ENCODE data around the gene MINDY4.
"Not testable (repeated sequence)": the region's sequence is repeated elsewhere in the genome, so short reads cannot be mapped to it uniquely, and the experiment has no call there.

MINDY4 gene

DNA sequence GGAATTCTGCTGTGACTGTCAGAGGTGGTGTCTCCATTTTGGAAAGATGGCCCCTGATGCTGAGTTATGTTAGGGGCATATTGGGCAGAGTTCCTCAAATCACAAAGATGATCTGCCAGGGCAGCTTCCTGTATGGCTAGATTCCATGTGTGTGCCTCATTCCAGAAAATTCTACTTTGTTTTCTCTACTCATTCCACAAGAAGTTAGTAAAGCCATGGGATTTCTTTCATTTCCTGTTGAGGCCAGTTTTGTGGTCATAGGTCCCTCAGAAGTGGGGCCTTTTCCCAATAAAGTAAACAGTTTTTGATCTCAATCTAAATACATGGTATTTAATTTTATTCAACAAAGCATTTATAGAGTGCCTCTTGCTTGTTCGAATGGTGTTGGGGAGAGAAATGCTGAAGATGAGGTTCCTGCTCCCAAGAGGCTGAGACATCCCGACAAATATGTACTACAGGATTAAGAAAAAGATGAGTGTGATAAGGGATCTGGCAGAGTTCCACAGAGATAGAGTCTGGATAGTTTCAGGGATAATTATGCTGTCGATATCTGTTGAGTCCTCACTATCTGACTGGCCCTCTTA is 33.0 kb downstream of the MINDY4 start:
- no peak for DNase-seq (ENCODE audit: low spot score)

DNA sequence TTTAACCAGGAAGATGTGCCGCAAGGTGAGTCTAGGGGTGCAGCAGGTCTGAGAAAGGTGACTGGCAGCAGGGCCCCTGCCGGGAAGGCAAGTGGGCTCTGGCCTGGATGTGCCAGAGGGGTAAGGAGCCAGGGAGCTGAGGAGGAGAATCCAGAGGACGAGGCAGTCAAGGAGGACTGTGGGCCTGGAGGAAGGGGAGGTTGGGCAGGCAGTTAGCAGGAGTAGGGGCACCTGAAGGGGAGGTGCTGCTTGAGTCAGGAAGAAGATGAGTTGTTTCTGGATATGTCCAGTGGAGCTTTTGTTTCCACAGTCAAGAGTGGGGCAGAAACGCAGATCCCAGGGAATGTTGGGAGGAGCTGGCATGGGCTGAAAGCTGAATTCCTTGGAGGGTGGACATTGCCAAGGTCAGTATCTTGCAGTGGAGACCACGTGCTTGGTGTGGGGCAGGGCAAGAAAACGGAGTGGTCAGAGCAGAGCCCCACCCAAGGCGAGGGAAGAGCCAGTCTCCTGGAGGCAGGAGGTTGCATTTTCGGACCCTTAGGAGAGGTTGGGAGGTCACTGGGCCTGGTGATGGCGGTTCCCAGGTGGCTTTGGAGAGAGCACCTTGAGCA is 34.0 kb downstream of the MINDY4 start:
- no peak for DNase-seq (ENCODE audit: low spot score)

DNA sequence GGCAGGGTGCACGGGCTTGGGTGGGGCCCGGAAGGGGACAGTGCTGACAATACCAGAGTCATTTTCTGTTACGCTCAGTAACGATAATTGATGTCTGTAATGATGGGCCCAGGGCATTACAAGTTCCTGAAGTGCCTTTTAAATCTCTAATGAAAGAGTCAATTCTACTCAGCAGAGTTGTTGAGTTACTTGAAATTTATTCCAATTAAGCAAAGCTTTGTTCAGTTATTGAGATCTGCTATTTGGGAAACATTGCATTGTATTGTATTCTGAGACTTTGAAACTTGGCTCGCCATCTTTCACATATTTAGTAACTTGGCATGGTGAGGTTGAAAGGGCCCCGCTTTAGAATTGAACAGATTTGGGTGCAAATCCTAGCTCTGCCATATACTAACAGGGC is 34.7 kb downstream of the MINDY4 start:
- no peak for DNase-seq (ENCODE audit: low spot score)

DNA sequence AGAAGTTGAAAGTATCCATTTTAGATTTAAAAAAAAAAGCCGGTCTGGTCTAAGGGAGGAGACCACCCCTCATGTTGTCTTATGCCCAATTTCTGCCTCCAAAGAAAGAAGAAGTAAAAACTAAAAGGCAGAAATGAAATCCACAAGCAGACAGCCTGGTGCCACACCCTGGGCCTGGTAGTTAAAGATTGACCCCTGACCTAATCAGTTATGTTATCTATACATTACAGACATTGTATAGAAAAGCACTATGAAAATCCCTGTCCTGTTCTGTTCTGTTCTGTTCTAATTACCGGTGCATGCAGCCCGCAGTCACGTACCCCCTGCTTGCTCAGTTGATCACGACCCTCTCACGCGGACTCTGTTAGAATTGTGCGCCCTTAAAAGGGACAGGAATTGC is 36.3 kb downstream of the MINDY4 start:
- DNase-seq (ENCODE audit: low spot score) = not testable (repeated sequence)

DNA sequence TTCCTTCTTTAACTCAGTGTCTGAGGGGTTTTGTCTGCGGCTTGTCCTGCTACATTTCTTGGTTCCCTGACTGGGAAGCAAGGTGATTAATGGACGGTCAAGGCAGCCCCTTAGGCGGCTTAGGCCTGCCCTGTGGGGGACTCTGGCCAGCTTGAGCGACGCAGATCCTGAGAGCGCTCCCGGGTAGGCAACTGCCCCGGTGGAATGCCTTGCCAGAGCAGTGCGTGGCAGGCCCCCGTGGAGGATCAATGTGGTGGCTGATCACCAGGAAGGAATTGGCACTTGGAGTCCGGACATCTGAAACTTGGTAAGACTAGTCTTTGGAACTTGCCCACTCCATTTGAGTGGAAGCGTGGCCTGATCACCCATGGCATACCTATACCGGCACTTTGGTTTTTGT is 36.7 kb downstream of the MINDY4 start:
- not testable (repeated sequence) for DNase-seq (ENCODE audit: low spot score)

DNA sequence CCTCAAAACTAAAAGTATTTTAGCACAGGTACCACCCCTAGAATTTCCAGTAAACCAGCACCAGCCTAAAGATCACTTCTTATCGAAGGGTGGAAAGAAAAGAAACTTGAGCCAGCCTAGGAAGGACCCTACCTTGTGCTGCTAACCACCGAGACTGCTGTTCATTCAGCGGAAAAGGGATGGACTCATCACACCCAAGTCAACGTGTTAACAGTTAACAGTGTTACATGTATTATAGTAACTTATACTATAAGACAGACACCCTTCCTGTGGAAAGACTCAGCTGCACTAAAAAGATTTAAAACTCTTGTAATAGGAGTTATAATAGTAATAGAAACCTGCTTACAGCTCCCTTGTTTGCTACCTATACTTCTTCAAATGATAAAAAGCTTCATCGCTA is 39.8 kb downstream of the MINDY4 start:
- no peak for DNase-seq (ENCODE audit: low spot score)

DNA sequence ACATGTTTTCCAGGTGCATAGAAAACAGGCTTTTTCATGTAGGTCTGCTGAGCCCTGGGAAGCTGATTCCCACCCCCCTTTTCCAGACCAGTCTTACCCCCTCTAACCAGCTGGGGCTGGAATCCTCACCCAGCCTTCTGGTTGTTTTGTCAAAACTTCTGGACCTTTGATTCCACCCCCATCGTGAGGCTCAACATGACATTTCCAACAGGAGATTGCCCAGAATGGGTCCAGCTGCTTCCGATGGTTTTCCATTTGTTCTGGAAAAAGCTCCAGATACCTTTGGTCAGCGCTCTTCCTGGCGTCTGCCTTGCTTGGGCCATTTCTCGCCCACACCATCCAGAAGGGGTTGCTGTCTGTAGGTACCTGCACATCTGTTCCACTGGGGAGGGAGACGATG is 41.5 kb downstream of the MINDY4 start:
- no peak for DNase-seq (ENCODE audit: low spot score)

DNA sequence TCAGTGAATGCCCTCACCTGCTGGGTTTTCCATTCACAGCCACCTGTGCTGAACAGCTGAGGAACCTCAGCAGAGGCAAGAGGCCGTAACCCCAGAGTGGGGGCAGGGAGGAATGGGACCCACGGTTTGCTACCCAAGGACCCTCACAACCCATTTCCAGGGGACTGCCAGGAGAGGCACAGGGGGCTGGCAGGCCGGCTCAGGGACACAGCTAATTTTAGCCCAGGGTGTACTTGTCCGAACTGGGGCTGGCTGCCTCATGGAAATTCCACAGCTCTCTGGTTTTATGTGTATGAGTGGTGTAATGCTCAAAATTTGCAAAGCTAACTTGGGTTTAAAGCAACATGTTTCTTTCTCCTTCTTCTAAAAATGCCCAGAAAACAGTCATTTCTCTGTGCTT is 42.2 kb downstream of the MINDY4 start:
- DNase-seq (ENCODE audit: low spot score) = no peak

DNA sequence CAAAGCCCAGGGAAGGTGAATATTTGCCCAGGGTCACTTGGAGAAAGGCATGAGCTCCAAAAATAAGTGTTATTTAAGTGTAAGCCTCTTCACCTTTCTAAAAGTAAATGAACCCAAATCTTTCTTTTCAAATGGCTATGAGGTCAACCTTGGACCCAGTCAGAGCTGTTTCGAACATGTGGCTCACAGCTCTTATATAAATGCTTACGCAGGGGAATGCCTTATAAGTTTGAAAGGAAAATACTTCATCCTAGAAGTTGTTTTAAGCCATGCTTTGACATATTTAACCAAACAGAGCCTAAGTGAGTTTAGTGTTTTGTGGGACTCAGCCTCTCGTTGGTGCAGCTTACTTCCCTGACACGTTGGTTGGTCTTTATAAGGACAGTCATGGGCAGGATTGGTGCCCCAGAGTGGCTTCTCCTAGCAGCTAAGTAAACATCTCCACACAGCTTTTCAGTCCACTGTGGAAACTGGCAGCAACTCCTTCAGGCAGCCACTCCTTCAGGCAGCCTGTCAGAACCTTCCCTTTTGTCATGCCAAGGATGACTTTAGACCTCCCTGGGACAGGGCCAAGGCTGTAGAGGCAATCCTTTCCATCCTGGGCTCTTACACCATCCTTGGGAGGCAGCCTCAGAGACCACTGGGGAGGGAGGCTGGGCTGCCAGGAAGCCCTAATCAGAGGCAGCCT is 43.6 kb downstream of the MINDY4 start:
- no peak for DNase-seq (ENCODE audit: low spot score)

DNA sequence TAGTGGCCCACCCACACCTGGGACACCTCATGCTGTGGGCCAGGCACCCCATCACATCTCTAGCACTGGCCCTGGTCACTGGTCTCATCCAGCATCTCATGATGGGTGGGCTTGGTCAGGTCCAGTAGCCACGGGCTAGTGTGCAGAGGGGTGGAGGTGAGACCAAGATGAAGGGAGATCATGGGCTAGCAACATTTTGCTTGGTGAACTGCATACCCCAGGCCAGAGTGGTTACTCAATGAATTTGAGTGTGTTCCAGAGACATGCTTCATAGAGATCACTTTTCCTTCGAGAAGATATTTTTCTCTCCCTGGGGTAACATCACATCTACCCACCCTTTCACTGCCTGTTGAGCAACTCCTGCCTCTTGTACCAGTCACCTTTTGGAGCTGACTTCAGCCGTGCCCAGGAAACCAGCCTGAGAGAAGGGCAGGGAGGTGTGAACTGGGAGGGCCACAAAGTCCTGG is 44.2 kb downstream of the MINDY4 start:
- peak; percentile 5 for DNase-seq (ENCODE audit: low spot score)

DNA sequence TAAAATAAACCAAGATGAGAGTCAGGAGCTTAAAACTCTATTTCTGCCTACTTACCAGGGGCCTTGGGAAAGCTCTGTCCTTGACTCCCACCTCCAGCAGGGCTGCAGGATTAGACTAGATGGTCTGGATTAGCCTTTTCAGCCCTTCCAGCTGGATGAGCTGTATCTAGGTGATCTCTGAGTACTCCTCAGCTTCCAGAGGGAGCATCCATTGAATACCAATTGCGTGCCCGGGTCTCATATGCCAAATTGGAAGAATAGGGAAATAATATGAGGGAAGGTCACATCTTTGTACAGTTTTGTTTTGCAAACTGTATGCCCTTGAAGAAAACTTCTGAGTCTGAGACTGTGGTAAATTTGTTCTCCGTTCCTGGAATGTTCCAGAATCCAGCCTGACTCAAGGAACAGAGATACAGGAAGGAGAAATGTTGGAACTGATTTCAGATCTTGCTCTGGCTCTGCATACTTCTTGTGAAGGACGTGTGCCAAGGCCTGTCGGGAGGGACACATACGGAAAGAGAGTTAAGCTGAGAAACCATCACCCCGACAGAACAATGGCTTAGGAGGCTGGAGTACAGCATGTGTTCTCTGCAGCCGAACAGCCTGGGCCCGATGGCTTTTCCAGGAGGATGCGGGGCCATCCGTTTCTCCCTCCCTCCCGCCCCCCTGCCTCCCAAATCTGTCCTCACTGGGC is 44.9 kb downstream of the MINDY4 start:
- DNase-seq (ENCODE audit: low spot score) = peak; percentile 8

DNA sequence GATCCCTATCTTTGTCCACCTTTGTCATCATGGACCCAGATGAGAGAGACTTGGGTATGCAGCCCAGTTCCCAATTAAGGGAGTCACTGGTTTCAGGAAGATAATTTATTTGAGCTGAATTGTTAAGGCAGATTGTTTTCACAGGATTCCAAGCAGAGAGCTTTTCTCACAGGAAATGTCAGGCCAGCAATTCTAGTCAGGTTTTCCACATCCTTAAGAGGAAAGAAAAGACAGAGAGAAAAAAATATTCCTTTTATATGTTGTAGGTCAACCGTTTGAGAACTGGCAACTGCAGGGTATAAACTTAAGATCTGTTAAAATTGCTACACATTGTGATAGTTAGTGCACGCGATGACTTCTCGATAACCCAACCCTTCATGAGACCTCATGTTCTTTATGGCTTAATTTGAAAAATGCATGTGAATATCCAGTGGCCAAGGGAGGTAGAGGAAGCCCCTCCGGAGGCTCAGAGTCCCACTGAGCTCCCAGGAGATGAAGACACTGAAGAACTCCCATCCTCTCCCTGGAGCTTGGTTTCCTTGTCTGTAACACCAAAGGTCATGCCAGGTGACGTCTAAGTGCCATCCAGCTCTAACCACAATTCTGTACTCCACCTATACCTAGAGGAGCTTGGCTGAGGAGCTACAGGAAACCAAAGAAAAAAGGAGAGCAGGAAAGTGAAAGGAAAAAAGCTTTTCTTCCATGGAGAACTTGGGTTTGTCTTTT is 45.6 kb downstream of the MINDY4 start:
- DNase-seq (ENCODE audit: low spot score) = no peak

DNA sequence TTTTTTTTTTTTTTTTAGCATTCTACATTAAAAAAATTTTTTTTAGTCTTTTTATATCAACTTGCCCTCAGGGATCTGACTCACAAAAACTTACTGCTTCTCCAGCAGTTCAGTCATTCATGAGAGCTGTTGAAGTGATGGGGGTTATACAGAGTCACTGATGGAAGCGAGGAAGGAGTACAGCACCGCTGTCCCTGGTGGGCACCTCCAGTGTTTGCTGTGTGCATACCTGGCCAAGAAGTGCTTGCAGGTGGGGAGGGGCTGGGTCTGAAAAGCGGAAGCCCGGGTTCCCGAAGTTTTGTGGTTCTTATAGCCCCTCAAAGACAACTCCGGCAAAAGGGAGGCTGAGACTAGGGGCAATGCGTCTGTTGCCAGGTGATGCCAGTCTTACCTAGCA is 46.2 kb downstream of the MINDY4 start:
- DNase-seq (ENCODE audit: low spot score) = no peak

DNA sequence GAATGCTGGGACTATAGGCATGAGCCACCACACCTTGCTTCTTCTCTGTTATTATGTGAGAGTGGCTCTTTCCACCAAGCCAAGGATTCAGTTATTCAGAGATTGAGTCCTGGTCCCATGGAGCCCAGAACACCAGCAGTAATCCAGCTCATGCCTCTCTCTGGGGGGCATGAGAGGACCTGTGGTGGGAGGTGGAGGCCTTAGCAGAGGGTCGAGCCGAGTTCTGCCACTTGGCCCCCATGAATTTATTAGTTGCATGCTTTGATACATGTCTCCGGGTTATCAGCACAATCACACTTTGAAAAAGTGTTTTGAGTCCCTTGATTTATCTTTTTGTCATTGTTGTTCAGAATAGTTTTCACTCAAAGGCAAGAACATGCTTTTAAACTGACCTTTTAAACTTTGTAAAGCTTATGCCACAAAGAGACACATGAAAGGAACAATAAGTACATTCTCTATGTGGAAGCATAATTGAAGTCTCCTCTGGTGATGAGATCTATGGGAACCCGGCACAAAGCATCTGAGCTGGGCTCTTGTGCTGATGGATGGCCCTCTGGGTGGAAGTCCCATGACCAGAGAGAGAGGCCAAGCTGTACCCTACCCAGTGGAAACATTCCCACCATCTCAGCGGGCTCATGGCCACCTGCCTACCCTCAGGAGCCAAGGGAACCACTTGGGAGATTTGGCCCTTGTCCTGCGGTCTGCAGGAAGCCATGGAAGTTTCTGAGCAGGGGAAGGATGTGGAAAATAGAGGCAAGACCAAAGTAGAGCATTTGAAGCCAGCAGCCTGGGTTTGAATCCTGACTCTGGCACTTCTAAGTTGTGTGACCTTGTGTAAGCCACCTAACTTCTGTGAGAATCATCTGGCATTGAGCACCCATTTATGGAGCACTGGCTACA is 53.9 kb downstream of the MINDY4 start:
- DNase-seq (ENCODE audit: low spot score) = no peak

DNA sequence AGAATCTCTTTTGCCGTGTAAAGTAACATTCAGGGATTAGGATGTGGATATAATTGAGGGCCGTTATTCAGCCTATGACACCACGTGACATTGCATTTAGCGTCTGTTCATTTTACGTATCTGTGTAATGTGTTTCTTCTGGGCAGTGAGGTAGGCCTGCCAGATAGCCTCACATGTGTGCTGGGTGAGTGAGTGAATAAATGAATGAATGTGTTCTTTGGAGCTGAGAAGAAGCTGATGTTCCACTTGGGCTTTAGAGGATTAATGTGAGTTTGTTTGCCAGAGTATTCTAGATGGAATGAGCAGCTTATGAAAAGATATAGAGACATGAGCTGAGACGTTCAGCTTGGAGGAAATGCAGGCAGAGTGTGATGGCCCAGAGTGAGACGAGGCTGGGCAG is 55.0 kb downstream of the MINDY4 start:
- no peak for DNase-seq (ENCODE audit: low spot score)

DNA sequence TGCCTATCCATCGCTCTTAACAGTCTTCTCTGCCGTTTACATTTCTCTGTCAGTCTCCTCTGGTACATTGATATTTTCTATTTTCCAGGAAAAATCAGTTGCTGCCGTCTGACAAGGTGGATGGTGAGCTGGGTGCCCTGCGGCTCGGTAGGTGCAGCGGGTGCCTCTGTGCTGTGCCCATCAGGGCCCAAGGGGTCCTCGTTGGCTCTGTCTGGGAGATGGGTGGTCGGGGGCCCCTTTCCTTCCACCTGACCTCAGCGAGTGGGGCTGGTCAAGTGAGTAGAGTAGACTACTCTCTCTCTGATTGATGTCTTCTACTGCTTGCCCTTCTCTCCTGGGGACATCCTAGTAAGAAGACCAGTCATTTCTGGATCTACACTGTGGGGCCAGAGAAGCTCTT is 57.4 kb downstream of the MINDY4 start:
- DNase-seq (ENCODE audit: low spot score) = peak; percentile 11

DNA sequence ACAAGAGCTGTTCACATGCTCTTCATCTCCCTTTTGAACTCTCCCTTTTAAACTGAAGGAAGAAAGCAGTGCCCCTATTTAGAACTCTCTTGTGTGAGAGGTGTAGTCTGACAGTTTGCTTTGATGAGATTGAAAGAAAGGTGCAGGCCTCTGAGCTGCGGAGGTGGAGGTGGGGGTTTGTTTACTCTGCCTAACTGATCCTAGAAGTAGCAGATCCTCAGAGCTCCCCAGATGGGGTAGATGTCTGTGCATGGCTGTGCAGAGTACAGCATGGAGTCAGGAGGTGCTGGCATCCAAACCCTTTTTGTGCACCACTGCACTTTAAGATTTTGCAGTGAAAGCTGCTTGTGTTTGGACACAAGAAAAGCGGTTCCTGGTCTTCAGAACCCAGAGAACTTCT is 58.3 kb downstream of the MINDY4 start:
- peak; percentile 3 for DNase-seq (ENCODE audit: low spot score)

DNA sequence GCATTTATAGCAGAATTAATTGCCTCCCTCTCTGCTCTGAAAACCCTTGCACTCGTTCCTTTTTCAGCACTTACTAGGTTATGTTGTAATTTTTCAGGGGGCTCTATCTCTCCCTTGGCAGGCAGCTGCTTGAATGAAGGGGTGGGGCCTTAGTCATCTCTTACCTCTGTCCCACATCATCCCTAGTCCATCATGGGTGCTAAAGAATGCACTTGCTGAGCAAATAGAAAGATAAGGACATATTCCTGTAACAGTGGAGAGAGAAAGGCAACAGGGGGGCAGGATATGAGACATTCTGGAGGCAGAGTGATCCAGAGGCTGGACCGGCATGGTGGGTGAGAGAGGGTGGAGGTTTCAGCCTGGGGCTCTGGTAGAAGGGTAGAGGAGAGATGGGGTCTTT is 60.0 kb downstream of the MINDY4 start:
- no peak for DNase-seq (ENCODE audit: low spot score)

DNA sequence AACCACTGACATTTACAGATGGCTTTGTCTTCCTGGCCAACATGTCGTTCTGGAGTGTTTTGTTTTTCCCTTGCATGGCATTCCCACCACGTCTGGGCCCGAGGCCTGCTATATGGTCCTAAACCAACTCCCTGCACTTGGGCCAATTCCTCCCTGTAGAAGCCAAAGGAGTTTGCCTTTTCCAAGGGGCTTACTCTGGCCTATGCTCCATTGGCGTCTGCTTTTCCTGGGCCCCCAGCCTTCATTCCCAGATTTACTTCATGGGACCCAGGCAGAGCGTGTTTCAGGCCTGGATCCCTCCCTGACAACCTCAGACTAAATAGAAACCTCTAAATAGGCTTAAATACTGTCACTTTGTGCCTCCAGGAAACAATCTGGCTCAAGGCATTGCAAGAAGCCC is 60.7 kb downstream of the MINDY4 start:
- peak; percentile 2 for DNase-seq (ENCODE audit: low spot score)

DNA sequence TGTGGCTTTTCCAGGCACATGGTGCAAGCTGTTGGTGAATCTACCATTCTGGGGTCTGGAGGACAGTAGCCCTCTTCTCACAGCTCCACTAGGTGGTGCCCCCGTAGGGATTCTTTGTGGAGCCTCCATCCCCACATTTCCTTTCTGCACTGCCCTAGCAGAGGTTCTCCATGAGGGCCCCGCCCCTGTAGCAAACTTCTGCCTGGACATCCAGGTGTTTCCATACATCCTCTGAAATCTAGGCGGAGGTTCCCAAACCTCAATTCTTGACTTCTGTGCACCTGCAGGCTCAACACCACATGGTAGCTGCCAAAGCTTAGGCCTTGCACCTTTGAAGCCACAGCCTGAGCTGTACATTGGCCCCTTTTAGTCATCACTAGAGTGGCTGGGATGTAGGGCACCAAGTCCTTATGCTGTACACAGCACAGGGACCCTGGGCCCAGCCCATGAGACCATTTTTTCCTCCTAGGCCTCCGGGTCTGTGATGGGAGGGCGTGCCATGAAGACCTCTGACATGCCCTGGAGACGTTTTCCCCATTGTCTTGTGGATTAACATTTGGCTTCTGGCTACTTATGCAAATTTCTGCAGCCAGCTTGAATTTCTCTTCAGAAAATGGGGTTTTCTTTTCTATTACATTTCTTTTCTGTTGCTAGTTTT is 62.9 kb downstream of the MINDY4 start:
- not testable (repeated sequence) for DNase-seq (ENCODE audit: low spot score)

DNA sequence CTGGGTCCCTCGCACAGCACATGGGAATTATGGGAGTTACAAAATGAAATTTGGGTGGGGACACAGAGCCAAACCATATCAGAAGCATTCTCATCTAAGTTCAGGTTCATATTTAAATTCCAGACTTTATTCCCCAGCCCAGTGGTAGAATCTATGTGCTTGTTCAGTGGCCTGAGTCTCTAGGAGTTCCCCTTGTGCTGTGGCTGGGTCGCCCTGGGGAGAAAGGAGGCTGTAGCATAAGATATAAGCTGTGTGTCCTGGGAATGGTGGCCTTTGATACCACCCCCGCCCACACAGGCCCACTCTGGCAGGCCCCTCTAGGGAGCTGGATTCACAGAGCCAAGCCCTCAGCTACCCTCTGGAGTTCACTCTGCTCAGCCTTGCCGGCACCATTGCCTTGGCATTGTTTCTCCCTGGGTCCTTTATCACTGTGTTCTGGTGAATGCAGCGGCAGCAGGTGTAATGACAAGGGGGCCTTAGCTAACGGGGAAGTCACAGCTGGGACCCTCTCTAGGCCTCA is 64.2 kb downstream of the MINDY4 start:
- no peak for DNase-seq (ENCODE audit: low spot score)
